Astrocyte of the cerebellum (primary cell): ENCODE data around the gene SH3RF3.

ENCODE experiments used
- DNase-seq: peaks from one replicate; pipeline ENCODE4 v3.0.0-alpha.2; 2011; ENCODE audit warnings: low read depth
- H3K4me3 ChIP-seq: 2 replicates; pipeline ENCODE4 v1.5.1; 2011; ENCODE audit warnings: mild to moderate bottlenecking, low read depth, low read length, moderate library complexity
- CTCF ChIP-seq: IDR thresholded peaks from 2 replicates; pipeline ENCODE4 v1.5.1; 2012; ENCODE audit warnings: low read length, low read depth, moderate library complexity, mild to moderate bottlenecking; ENCODE audit errors: missing control alignments
- in situ Hi-C: cut with HindIII; loops from 2 replicates; pipeline ENCODE4 v1.10.0; 2017; ENCODE audit warnings: low sequenced_read_pairs

SH3RF3 gene

GRCh38 chr2:109260886-109261700, 132.1 kb downstream of the SH3RF3 start:
- H3K4me3 ChIP-seq: no peak overlapping the region
- in situ Hi-C loops: loop anchor here (5.0 kb wide), 1 partner anchor 76 kb away; no protein-coding TSS in a partner anchor
- peak; percentile 42 for TF ChIP-seq CTCF
- DNase-seq: no peak

- DNase-seq: no peak
- TF ChIP-seq CTCF: no peak
- in situ Hi-C loops: loop anchor here (5.0 kb wide), 1 partner anchor 75 kb away; no protein-coding TSS in a partner anchor
- H3K4me3 ChIP-seq: no peak overlapping the region
These were observed 133.1 kb downstream of the SH3RF3 start for GRCh38 chr2:109261906-109262631.

DNA sequence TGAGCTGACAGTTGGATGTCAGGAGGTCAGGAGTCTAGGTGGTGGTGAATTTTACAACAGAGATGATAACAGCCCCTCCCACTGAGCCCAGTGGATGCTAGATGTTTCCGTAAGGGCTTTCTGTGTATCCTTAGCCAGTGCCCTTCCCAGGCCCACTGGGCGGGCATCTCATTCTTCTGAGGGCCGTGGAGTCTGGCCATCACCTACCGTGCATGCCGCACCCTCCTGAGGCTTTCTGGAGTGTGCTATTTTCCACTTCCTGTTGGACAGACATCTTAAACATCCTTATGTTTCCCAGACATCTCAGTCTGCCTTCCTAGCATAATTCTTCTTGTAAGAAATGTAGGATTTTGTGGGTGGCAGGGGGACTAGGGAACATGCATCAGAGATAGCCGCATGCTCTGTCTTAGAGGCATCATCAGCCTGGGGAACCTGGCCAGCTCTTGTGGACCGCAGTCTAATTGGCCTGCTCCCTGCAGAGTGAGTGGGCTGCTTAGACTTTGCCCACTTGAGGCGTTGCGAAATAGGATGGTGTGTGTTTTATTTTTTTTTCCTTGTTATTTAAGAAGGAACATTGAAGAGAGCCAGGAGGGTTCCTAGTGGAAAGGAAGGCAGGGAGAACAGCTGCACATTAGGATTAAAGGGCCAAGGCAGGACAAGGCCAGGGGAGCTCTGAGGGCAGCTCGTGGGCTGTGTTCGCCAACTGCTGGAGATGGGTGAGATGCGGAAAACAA, 135.8 kb downstream of the SH3RF3 start:
- DNase-seq: peak; percentile 72
- no peak for TF ChIP-seq CTCF
- in situ Hi-C loops: loop anchor here (5.0 kb wide), 1 partner anchor 73 kb away; no protein-coding TSS in a partner anchor
- H3K4me3 ChIP-seq: no peak overlapping the region

GRCh38 chr2:109265369-109265768, 136.4 kb downstream of the SH3RF3 start:
- in situ Hi-C loops: no loop called here
- no peak for TF ChIP-seq CTCF
- no peak overlapping the region for H3K4me3 ChIP-seq
- DNase-seq: no peak

- no peak for DNase-seq
- H3K4me3 ChIP-seq: no peak overlapping the region
- in situ Hi-C loops: no loop called here
- no peak for TF ChIP-seq CTCF
These were observed 136.9 kb downstream of the SH3RF3 start for GRCh38 chr2:109265953-109266352.

- TF ChIP-seq CTCF: no peak
- DNase-seq: no peak
- H3K4me3 ChIP-seq: no peak overlapping the region
- in situ Hi-C loops: no loop called here
These were observed 137.5 kb downstream of the SH3RF3 start for GRCh38 chr2:109266496-109266895.
